ENCODE results near the gene CAPG. TPM values are rescaled to one million over a fixed set of nuclear protein-coding genes. Genes with fewer than 3 reads are reported as not detected.

The CAPG gene
- total and polyA plus RNA-seq, 9 of the 15 experiments (the other 6 are each of a cell fraction or from before 2014, with no cell fraction given) = 10.6 to 90.4 (median 56.0) TPM

- TF ChIP-seq, protein P1, sequence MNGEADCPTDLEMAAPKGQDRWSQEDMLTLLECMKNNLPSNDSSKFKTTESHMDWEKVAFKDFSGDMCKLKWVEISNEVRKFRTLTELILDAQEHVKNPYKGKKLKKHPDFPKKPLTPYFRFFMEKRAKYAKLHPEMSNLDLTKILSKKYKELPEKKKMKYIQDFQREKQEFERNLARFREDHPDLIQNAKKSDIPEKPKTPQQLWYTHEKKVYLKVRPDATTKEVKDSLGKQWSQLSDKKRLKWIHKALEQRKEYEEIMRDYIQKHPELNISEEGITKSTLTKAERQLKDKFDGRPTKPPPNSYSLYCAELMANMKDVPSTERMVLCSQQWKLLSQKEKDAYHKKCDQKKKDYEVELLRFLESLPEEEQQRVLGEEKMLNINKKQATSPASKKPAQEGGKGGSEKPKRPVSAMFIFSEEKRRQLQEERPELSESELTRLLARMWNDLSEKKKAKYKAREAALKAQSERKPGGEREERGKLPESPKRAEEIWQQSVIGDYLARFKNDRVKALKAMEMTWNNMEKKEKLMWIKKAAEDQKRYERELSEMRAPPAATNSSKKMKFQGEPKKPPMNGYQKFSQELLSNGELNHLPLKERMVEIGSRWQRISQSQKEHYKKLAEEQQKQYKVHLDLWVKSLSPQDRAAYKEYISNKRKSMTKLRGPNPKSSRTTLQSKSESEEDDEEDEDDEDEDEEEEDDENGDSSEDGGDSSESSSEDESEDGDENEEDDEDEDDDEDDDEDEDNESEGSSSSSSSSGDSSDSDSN (IDR thresholded peaks at IDR 0.05; ENCODE audit: borderline replicate concordance in 1 of 2, low read depth in 2 of 2, low read length in 2 of 2) = no peak
- no peak for TF ChIP-seq TCF7L2 (IDR thresholded peaks at IDR 0.05; ENCODE audit: low read depth, low read length)
- TF ChIP-seq TAL1 (IDR thresholded peaks at IDR 0.05) = no peak
- no peak for TF ChIP-seq GMEB1 (CRISPR knock-in tag; IDR thresholded peaks at IDR 0.05)
- TF ChIP-seq SMAD4 (CRISPR knock-in tag; conservative IDR thresholded peaks at IDR 0.05) = peak; percentile 46; the same call in 1 of the 2 replicates
- TF ChIP-seq, protein P2, sequence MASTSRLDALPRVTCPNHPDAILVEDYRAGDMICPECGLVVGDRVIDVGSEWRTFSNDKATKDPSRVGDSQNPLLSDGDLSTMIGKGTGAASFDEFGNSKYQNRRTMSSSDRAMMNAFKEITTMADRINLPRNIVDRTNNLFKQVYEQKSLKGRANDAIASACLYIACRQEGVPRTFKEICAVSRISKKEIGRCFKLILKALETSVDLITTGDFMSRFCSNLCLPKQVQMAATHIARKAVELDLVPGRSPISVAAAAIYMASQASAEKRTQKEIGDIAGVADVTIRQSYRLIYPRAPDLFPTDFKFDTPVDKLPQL (IDR thresholded peaks at IDR 0.05; ENCODE audit: extremely low read depth, insufficient read length) = no peak
- TF ChIP-seq MGA (IDR thresholded peaks at IDR 0.05) = peak; percentile 59
- no peak for TF ChIP-seq WHSC1 (IDR thresholded peaks at IDR 0.05; ENCODE audit: low read length)
- no peak for TF ChIP-seq RBM17 (IDR thresholded peaks at IDR 0.05; ENCODE audit: borderline replicate concordance, low read depth, low read length)
Measured at GRCh38 chr2:85419009-85419675, 9.0 kb upstream of the CAPG start (continued).
